ENCODE results near the gene PRDM12.

DNA sequence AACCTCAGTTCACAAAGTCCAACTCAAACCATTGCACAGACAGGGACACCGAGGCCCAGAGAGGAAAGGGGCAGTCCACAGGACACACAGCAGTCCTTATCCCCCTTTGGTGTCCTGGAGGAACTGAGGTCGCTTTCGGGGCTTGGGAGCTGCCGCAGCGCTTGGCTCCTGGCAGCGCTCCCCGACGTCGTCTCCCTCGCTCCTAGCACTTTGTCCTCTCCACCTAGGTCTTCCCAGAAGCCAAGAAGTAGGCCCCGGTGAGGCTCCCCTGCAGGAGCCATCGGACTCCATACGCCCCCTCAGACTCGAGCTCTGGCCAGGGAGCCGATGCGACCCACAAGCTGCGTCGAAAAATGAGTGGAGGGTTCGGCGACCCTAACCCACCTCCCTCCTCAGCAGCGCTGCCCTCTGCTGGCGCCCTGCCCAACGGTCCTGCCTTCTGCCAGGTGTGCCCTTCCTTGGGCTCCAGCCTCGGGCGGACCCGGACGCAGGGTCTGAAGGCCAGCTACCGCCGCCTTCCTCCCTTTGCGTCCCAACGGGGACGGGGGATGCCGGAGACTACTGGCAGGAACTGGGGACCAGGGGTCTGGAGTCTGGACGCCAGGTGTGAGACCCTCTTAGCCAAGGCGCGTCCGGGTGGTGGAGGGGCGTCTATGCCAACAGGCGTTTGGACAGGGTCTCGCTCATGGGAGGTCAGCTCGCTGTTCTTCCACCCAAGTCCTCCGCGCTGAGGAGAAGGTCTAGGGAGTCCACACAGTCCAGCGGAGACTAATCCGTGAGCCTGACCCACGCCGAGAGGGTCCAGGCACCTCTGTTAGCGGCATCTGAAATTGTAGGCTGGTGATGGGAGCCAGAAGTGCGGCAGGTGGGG is 2.1 kb upstream of the PRDM12 start:
- TF ChIP-seq CTCF (IDR thresholded peaks at IDR 0.05) (no peak), POLR2AphosphoS5 (IDR thresholded peaks at IDR 0.05) (no peak), POLR2A (IDR thresholded peaks at IDR 0.05) (no peak)

All from breast epithelium (tissue), 3 donors.